HG02588 (cell line): ENCODE data around the gene JAKMIP2.

Experiments
- ATAC-seq: cut with Tn5 transposase; IDR thresholded peaks from one replicate; pipeline ENCODE4 v1.9.1; 2021; ENCODE audit warnings: mild to moderate bottlenecking, moderate library complexity; ENCODE audit not compliant: unreplicated experiment

JAKMIP2 gene

GRCh38 chr5:147789820-147790219 is 7.3 kb upstream of the JAKMIP2 start:
- ATAC-seq, result no peak

GRCh38 chr5:147788023-147788422 is 5.5 kb upstream of the JAKMIP2 start:
- ATAC-seq, result no peak

- ATAC-seq, result no peak
Observed at GRCh38 chr5:147786142-147786541, 3.6 kb upstream of the JAKMIP2 start.

GRCh38 chr5:147784146-147784987 is 1.8 kb upstream of the JAKMIP2 start:
- ATAC-seq, result no peak

- no peak for ATAC-seq
Observed at GRCh38 chr5:147780924-147781573, 1.5 kb downstream of the JAKMIP2 start.

GRCh38 chr5:147779694-147780093 is 2.8 kb downstream of the JAKMIP2 start:
- ATAC-seq, result no peak

GRCh38 chr5:147776989-147777388 is 5.5 kb downstream of the JAKMIP2 start:
- no peak for ATAC-seq

- ATAC-seq, result no peak
Observed at GRCh38 chr5:147773587-147773986, 8.9 kb downstream of the JAKMIP2 start.

- ATAC-seq, result no peak
Observed at GRCh38 chr5:147773139-147773538, 9.4 kb downstream of the JAKMIP2 start.

- ATAC-seq, result no peak
Observed at GRCh38 chr5:147767048-147767447, 15.5 kb downstream of the JAKMIP2 start.

GRCh38 chr5:147763791-147764525 is 18.6 kb downstream of the JAKMIP2 start:
- no peak for ATAC-seq

- ATAC-seq, result no peak
Observed at GRCh38 chr5:147760086-147760875, 22.2 kb downstream of the JAKMIP2 start.

- no peak for ATAC-seq
Observed at GRCh38 chr5:147759441-147759840, 23.1 kb downstream of the JAKMIP2 start.

GRCh38 chr5:147756566-147756965 is 26.0 kb downstream of the JAKMIP2 start:
- no peak for ATAC-seq

GRCh38 chr5:147754372-147755122 is 28.0 kb downstream of the JAKMIP2 start:
- ATAC-seq, result no peak

GRCh38 chr5:147753765-147754164 is 28.8 kb downstream of the JAKMIP2 start:
- no peak for ATAC-seq

- ATAC-seq, result no peak
Observed at GRCh38 chr5:147752666-147753290, 29.8 kb downstream of the JAKMIP2 start.

- ATAC-seq, result no peak
Observed at GRCh38 chr5:147752033-147752432, 30.5 kb downstream of the JAKMIP2 start.

- ATAC-seq, result no peak
Observed at GRCh38 chr5:147751156-147751830, 31.2 kb downstream of the JAKMIP2 start.
